PC-3 (cell line): ENCODE measurements around the gene ZBTB21.

Source experiments
- CTCF ChIP-seq: fragments of 300-600 bp; sonication (generic); conservative IDR thresholded peaks from 2 replicates; pipeline ENCODE4 v1.5.1; 2017; ENCODE audit warnings: antibody characterized with exemption, low read depth, mild to moderate bottlenecking, low read length
- EZH2 ChIP-seq: fragments of 300-600 bp; sonication (generic); IDR thresholded peaks from one replicate; pipeline ENCODE4 v1.6.1; 2017; ENCODE audit warnings: antibody characterized with exemption, mild to moderate bottlenecking, low read length; ENCODE audit not compliant: unreplicated experiment

- TF ChIP-seq CTCF (no peak), EZH2 (no peak)
Observed at GRCh38 chr21:41964171-41964570, 46.0 kb downstream of the ZBTB21 start.
